Upper lobe of left lung (tissue), 6 donors: ENCODE measurements around the gene TTF2. TPM values are rescaled to one million over a fixed set of nuclear protein-coding genes. Genes with fewer than 3 reads are reported as not detected.

Source experiments
- ATAC-seq, 2 donors: fragments of 200-7000 bp; cut with Tn5 transposase; one replicate each; pipeline ENCODE4 v1.9.1; 2022; ENCODE audit warnings: mild to moderate bottlenecking in 2 of 2, moderate library complexity in 2 of 2; ENCODE audit not compliant: low FRiP score in 2 of 2
- DNase-seq, 2 donors: peaks; one replicate each; pipeline ENCODE4 v3.0.0-alpha.2; 2019 to 2020
- H3K27ac ChIP-seq, 4 donors: fragments of 200-600 bp; sonication (generic); one replicate each; pipeline ENCODE4 v1.5.1; 2016 to 2019
- H3K27me3 ChIP-seq, 4 donors: fragments of 200-600 bp; sonication (generic); one replicate each; pipeline ENCODE4 v1.5.1; 2017 to 2019
- H3K36me3 ChIP-seq, 4 donors: fragments of 200-600 bp; sonication (generic); one replicate each; pipeline ENCODE4 v1.5.1; 2016 to 2019
- H3K4me1 ChIP-seq, 4 donors: fragments of 200-600 bp; sonication (generic); one replicate each; pipeline ENCODE4 v1.5.1; 2018 to 2019
- H3K4me3 ChIP-seq, 4 donors: fragments of 200-600 bp; sonication (generic); one replicate each; pipeline ENCODE4 v1.5.1; 2017 to 2019; ENCODE audit warnings: mild to moderate bottlenecking in 2 of 4, moderate library complexity in 1 of 4
- H3K9me3 ChIP-seq, 4 donors: fragments of 200-600 bp; sonication (generic); one replicate each; pipeline ENCODE4 v1.5.1; 2018 to 2019
- CTCF ChIP-seq, 6 experiments: fragments of 450-650 bp in 4 of 6; fragments of 200-600 bp in 2 of 6; sonication (generic) in 2 of 6; IDR thresholded peaks; one replicate each; pipeline ENCODE4 v1.5.1; 2016 to 2019; ENCODE audit warnings: antibody characterized with exemption in 6 of 6
- EP300 ChIP-seq, 4 donors: sonication (generic); formaldehyde crosslinking; IDR thresholded peaks; one replicate each; pipeline ENCODE4 v1.5.1; 2017; ENCODE audit warnings: antibody characterized with exemption in 4 of 4, control low read depth in 2 of 4
- POLR2A ChIP-seq, 4 donors: fragments of 450-650 bp; IDR thresholded peaks; one replicate each; pipeline ENCODE4 v1.5.1; 2016 to 2017; ENCODE audit warnings: antibody characterized with exemption in 4 of 4, mild to moderate bottlenecking in 2 of 4
- POLR2AphosphoS5 ChIP-seq, 2 donors: sonication (generic); formaldehyde crosslinking; IDR thresholded peaks; one replicate each; pipeline ENCODE4 v1.5.1; 2017; ENCODE audit warnings: antibody characterized with exemption in 2 of 2
- WGBS, 2 donors: methylation state at CpG; one replicate each; pipeline ENCODE4 v1.1.5; 2017 to 2018; 5-methylcytosine and 5-hydroxymethylcytosine counted together
- total RNA-seq, 6 donors: library from RNA; depleted of rRNA in 4 of 6; stranded (reverse); fragments of >200 nt in 4 of 6; gene quantifications; one replicate each; pipeline versions ENCODE4 v1.1.0 to v1.2.1, GENCODE V29; 2016 to 2021
- donor health status: DM: no; HTN: no; CAD: no; lungs with moderate emphysema.
- donor health status: DM: no; HTN: yes; CAD: no; lungs with severe emphysema.

The TTF2 gene
- total RNA-seq, 6 donors from 2014 or later: 5.6 to 37.8 (median 15.2) TPM

- Histone ChIP-seq H3K4me1 (peaks cover 6 to 14% (median 8%) of the 10 kb centered on the region in 4 donors), H3K4me3 (peak overlapping the region; percentile 49 to 73 (median 67)), H3K27ac (peak overlapping the region; percentile 80 to 90 (median 88)), H3K27me3 (no peaks in the 10 kb centered on the region), H3K9me3 (no peaks in the 10 kb centered on the region), H3K36me3 (no peaks in the 10 kb centered on the region)
- DNase-seq (no peak), ATAC-seq (peak in 1 of 2 donors; percentile 68)
- 6 to 19% methylated on average over 15 to 29 of the region's 29 CpGs for WGBS, 2 donors
- TF ChIP-seq POLR2A (IDR thresholded peaks at IDR 0.05): no peak
- no peak for TF ChIP-seq EP300 (IDR thresholded peaks at IDR 0.05)
- no peak for TF ChIP-seq CTCF (IDR thresholded peaks at IDR 0.05)
These were observed 60.9 kb downstream of the TTF2 start for GRCh38 chr1:117120774-117121588.

GRCh38 chr1:117121589-117122329 is 61.6 kb downstream of the TTF2 start, which contains the start of gene TRIM45:
TSS of gene TRIM45 (minus strand) at chr1:117121749. CDS start at chr1:117121201, 548 bp downstream.
- H3K9me3 ChIP-seq: no peaks in the 10 kb centered on the region
- no peaks in the 10 kb centered on the region for H3K27me3 ChIP-seq
- peak; percentile 98 to 99 for ATAC-seq
- DNase-seq: peak; percentile 96 to 98
- H3K4me1 ChIP-seq: peaks cover 6 to 14% (median 8%) of the 10 kb centered on the region in 4 donors
- peak in 1 of 4 donors; percentile 56 for TF ChIP-seq POLR2A (IDR thresholded peaks at IDR 0.05)
- peak; percentile 62 to 84 (median 78) for TF ChIP-seq CTCF (IDR thresholded peaks at IDR 0.05)
- no peak for TF ChIP-seq EP300 (IDR thresholded peaks at IDR 0.05)
- peak; percentile 8 to 51 for TF ChIP-seq POLR2AphosphoS5 (IDR thresholded peaks at IDR 0.05)
- H3K4me3 ChIP-seq: peak within 1 kb of the TSS; percentile 49 to 73 (median 67)
- WGBS, 2 donors: 0% methylated on average over 23 to 55 of the region's 71 CpGs
- no peaks in the 10 kb centered on the region for H3K36me3 ChIP-seq
- peak within 1 kb of the TSS; percentile 80 to 90 (median 88) for H3K27ac ChIP-seq

- H3K9me3 ChIP-seq: no peaks in the 10 kb centered on the region
- peaks cover 6 to 19% (median 11%) of the 10 kb centered on the region in 4 donors for H3K4me1 ChIP-seq
- H3K27me3 ChIP-seq: no peaks in the 10 kb centered on the region
- peak overlapping the region in 3 of 4 donors; percentile 49 to 72 (median 62) for H3K4me3 ChIP-seq
- no peaks in the 10 kb centered on the region for H3K36me3 ChIP-seq
- peak overlapping the region; percentile 80 to 90 (median 88) for H3K27ac ChIP-seq
- ATAC-seq (no peak), DNase-seq (no peak)
- TF ChIP-seq CTCF (IDR thresholded peaks at IDR 0.05) (peak in 2 of 6 experiments; percentile 4 to 14), POLR2A (IDR thresholded peaks at IDR 0.05) (no peak), EP300 (IDR thresholded peaks at IDR 0.05) (no peak), POLR2AphosphoS5 (IDR thresholded peaks at IDR 0.05) (no peak)
- 31 to 90% methylated on average over 9 to 32 of the region's 32 CpGs for WGBS, 2 donors
These were observed 62.4 kb downstream of the TTF2 start for GRCh38 chr1:117122330-117123025.

GRCh38 chr1:117123274-117123673 is 63.1 kb downstream of the TTF2 start:
- no peak overlapping the region for H3K27ac ChIP-seq
- ATAC-seq: no peak
- H3K9me3 ChIP-seq: no peaks in the 10 kb centered on the region
- H3K36me3 ChIP-seq: no peaks in the 10 kb centered on the region
- DNase-seq: no peak
- TF ChIP-seq POLR2A (IDR thresholded peaks at IDR 0.05) (no peak), CTCF (IDR thresholded peaks at IDR 0.05) (no peak), EP300 (IDR thresholded peaks at IDR 0.05) (no peak), POLR2AphosphoS5 (IDR thresholded peaks at IDR 0.05) (no peak)
- no peaks in the 10 kb centered on the region for H3K27me3 ChIP-seq
- peaks cover 6 to 22% (median 15%) of the 10 kb centered on the region in 4 donors for H3K4me1 ChIP-seq
- WGBS, 2 donors: 91 to 93% methylated on average over 2 of the region's 2 CpGs
- no peak overlapping the region for H3K4me3 ChIP-seq
